Left ventricle myocardium superior (tissue), 1 donor: ENCODE data around the gene SPON1. TPM values are rescaled to one million over a fixed set of nuclear protein-coding genes. Genes with fewer than 3 reads are reported as not detected.
A peak's percentile ranks its signal among the peaks of the same experiment; 100 is the strongest.

Source experiments
- ATAC-seq: fragments of 200-7000 bp; cut with Tn5 transposase; one replicate; pipeline ENCODE4 v1.9.1; 2020; ENCODE audit warnings: mild to moderate bottlenecking, moderate library complexity
- DNase-seq: peaks from one replicate; pipeline ENCODE4 v3.0.0-alpha.2; 2020
- intact Hi-C: fragments of 100-400 bp; cut with micrococcal nuclease; formaldehyde crosslinking; loops from one replicate; pipeline ENCODE4 v1.11.0; 2022
- total RNA-seq: library from RNA; stranded (reverse); fragmentation: NEBNext Ultra II Directional; extraction: Animal tissue kit (Norgen Biotek cat#: 25700); gene quantifications from one replicate; pipeline ENCODE4 v1.2.1, GENCODE V29; 2021
- donor health status: DM: no; HTN: yes; CAD: no; lungs with severe emphysema.

SPON1 gene
- total RNA-seq, 1 donor from 2014 or later = 3.4 TPM

DNA sequence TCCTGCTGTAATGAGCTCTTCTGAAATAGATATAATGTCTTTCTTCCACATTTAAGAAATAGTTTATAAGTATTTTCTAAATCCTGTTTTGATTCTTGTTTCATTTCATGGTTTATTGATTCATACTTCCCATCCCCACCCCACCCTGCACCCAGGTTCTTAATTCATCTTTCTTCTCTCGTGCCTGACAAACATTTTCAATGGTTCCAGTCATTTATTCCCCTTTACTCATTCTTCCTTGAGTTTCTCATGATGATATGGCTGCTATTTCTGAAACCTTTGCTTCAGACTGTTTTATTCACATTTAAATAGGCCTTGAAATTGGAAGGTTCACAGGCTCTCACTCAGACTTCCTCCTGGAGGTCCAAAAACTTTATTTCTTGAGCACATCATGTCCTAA lies 142.9 kb downstream of the SPON1 start:
- intact Hi-C loops = no loop called here

DNA sequence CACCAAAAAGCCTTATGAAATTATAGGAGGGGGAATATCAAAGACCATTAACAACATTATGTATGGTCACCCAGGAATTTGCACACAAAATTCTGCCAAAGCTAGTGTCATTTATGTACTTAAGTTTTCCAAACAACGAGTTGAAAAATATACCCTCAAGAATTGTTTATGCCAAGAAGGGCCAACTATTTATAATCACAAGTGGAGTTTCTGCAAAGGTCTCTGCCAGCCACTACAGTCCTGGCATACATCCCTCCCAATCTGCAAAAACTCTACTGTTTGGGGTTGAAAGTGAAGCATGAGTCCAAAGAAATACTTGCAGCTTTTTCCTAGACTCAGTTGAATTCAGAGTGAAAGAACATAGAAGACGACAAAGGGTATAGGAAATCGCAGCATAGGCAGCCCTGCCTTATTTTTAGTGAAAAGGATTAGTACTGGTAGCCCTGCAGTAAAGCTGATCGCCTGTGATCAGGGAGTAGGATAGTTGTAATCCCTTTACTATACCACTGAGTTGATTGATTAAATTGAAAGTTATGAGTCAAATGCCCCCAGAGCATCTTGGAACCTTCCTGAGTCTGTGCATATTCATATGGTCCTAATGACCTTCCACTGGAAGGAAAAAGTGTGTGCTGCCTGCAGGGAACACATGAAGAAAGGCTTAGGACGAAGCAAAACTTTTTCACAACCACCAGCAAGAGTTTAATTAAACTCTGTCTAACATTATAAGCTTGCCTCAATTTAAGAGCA lies 144.0 kb downstream of the SPON1 start:
- DNase-seq = no peak
- ATAC-seq = no peak
- intact Hi-C loops = no loop called here

More for the DNA sequence above, 142.9 kb downstream of the SPON1 start:
- ATAC-seq (no peak), DNase-seq (no peak)

DNA sequence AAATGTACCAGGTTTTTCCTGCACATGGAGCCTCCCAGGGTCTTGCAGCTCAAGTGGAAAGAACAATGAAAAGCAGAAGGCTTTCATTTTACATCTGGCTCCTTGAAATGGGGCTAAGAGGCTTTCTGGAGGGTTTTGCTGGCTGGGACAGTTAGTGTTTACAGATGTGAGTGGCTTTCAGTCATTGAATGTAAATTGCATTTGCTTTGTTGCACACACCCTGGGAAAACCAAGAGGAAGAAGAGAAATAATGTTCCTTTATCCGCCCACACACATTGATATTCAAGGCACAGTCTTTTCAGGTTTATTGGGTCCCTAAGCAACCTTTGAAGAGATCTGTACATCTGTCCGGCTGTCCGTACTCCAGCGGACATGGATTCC lies 144.5 kb downstream of the SPON1 start:
- intact Hi-C loops = no loop called here
- no peak for DNase-seq
- no peak for ATAC-seq

DNA sequence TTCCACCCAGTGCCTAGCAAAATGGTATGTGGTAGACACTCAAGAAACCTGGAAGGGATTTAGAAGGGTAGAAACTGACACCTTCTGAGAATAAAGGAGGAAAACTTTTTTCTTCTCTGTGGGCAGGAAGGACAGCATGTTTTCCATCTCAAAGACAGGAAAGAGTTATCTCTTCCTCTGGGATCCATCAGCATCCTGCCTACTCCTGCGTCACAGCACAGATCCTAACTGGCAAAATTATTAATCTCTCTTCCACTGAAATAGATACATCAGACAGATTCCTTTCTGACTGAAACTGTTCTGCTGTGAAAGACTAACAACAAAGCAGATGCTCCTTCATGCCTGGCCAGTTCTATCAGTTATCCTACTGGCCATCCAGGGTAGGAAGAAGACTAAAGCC lies 147.2 kb downstream of the SPON1 start:
- DNase-seq (no peak), ATAC-seq (no peak)
- intact Hi-C loops = no loop called here

DNA sequence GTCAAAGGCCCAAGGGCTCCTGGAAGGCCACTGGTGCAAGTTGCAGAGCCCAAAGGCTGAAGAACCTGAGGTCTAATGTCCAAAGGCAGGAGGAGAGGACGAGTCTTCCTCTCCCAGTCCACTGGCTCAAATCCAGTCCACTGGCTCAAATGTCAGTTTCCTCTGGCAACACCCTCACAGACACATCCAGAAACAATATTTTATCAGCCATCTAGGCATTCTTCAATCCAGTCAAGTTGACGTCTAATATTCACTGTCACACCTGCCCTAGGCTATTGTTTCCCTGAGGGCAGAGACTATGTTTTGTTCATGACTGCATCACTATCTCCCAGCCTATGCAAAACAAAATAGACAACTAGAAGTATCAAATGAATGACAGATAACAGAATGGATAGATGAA lies 148.1 kb downstream of the SPON1 start:
- no peak for ATAC-seq
- intact Hi-C loops = no loop called here
- DNase-seq = no peak

DNA sequence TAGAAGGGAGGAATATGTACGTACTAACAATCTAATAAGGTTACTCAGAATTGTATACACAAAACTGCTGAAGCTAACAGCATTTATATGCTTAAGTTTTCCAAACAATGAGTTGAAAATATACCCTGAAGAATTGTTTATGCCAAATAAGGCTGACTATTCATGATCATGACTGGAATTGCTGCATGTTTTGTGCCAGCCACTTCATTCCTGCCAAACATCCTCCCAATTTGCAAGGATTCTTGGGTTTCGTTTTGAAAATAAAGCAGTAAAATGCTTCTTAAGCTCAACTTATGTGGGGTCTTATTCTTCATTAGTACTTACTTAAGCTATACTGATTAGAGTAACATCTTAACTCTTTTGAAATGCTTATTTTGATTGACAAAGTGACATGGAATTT lies 149.0 kb downstream of the SPON1 start:
- intact Hi-C loops = no loop called here

DNA sequence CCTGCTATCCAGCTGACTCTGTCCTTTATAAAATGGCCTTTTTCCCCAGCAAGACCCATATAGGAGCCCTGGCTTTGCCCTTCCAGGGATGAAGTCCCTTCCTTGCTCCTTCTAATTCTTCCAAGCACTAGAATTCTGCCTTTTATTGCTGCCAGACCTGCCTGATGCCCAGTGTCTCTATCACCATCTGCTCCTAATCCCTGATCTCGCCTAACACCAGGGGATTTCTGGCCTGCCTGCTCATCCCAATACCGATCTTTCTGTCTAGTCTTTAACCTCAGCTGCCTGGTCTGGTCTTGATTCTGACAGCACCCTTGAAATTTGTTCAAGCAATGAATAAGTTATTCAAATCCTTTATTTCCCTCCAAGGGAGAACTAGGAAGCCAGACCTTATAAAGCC lies 150.2 kb downstream of the SPON1 start:
- no peak for ATAC-seq
- no peak for DNase-seq
- intact Hi-C loops = no loop called here

More for the DNA sequence above, 149.0 kb downstream of the SPON1 start:
- no peak for ATAC-seq
- no peak for DNase-seq

DNA sequence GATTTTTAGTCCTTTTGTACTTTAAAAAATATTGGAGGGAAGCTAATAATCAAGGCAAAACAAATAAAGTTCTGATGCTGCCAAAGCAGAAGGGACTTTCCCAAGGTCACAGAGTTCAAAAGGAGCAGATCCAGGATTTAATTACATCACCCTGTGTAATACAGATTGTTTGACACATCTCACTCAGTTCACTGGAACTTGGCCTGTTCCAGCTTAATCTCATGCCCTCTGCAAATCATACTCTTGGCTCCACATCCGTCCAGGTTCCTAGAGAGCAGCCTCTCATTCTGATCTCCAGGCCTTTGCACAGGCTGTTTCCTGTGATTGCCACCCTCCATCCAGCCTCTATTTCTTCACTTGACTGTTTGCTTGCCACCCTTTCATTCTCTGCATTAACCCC lies 151.7 kb downstream of the SPON1 start:
- intact Hi-C loops = no loop called here
- peak; percentile 93 for ATAC-seq
- no peak for DNase-seq

DNA sequence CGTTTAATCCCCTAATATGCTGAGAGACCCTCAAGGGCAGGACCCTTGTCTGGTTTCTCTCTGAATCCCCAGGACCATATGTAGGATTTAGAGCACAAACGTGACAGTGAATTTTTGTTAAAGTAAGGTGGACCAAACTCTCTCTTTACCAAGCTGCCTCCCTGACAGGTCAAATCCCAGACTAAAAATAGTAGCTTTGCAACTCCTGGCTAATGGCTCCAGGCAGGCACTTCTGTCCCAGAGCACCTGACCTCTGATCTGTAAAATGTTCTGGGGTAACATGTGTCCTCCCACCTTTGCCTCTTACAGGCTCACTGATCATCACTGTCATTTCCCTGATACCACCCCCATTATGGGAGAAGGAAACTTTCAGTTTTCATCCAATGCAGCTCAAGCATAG lies 152.3 kb downstream of the SPON1 start:
- no peak for DNase-seq
- intact Hi-C loops = no loop called here
- peak; percentile 87 for ATAC-seq

DNA sequence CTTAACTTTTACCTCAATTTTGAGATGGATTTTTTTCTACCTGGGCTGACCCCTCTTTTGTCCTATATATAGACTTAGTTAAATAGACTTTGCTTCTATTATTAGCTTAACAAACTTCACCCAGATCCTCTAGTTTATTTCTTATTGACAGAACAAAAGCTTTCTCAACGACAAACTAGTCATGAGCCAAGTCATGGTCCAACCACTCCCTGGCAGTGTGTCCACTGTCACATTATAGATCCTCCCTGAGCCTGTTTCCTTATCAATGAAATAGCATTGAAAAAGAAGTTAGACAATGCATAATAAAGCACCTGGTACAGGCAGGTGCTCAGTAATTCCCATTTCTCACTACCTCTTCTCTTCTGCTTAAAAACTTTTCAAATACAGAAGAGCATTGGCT lies 155.1 kb downstream of the SPON1 start:
- DNase-seq (no peak), ATAC-seq (no peak)
- intact Hi-C loops = no loop called here

DNA sequence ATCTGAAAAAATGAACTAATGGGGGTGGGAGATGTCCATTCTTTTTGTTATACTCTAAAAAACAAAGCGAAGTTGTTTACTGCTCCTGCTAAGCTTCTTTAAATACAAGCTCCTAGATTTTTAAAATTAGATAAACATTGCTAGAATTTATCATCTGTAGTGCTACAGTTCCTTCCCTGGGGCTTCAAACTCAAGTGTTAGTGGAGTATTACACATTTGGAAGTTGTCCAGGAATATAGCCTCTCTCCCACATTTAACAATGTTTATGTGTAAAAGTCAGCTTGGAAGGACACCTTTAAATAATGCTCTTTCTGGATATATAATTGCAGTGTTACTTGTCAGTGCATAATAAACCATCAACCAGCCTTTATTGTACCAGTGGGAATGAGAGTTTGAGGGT lies 155.5 kb downstream of the SPON1 start:
- intact Hi-C loops = no loop called here
- ATAC-seq = no peak
- no peak for DNase-seq

DNA sequence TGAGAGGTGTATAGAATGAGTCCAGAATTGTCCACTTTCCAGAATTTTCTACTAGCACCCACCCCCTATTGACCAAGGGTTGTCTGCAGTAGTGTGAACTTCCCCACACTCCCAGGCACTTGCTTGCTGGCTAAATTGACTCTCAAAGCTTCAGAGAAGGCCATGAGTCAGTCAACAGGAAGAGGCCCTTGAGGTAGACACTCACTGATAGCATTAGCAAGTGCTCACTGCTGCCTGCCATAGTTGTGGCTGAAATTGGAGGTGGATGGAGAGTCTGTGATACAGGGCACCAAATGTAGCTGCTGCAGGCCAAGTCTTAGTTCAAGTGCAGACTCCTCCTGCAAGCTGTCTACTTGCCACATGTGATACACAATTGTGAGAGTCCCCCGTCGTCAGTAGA lies 156.8 kb downstream of the SPON1 start:
- intact Hi-C loops = no loop called here
- ATAC-seq (no peak), DNase-seq (no peak)

DNA sequence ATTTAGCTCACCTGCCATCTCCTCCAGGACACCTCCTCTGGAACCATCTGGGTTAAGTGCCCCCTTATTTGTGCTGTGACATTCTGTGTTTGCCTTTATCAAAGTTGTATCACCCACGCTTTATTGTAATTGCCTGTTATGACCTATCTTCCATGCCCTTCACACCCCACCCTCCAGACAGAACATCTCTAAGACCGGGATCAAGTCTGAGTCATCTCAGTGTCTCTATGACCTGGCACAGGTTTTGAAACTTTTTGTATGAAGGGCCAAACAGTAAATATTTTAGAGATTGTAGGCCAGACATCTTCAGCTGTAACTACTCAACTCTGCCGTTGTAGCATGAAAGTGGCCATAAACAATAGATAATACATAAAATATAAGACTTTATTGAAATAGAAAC lies 161.8 kb downstream of the SPON1 start:
- intact Hi-C loops = no loop called here
- ATAC-seq (no peak), DNase-seq (no peak)

DNA sequence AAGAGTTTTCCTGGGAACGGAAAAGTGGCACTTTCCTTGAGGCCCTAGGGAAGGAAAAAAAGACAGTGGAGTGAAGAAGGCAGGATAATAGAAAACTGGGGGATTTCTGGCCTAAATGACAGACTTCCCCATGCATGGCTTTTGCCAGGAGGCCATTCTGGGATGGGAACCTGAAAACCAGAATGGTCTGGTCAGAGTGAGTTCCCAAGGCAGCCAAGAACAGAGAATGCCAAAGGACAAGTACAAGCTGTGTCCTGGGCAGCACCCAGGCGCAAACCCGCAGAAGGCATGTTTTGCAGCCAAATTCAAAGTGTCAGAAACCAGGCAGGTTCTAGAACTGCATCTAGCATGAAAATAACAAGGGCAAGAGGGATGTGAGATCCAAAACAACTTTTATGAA lies 162.4 kb downstream of the SPON1 start:
- ATAC-seq (no peak), DNase-seq (no peak)
- intact Hi-C loops = no loop called here

DNA sequence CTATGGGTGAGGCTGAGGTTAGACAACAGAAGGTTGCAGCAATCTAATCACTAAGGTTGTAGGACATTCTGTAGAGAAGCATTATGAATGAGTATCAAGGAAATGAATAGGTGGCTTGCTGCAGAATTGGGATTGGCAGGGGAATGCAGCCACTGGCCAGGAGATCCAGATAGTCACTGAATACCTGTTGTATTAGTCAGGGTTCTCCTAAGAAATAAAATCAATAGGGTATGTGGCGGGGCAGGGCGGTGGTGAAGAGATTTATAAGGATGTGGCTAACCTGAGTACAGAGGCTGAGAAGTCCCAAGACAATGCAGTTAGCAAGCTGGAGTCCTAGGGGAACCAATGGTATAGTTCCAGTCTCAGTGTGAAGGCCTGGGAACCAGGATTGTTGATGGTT lies 163.0 kb downstream of the SPON1 start:
- intact Hi-C loops = no loop called here
- no peak for ATAC-seq
- no peak for DNase-seq

DNA sequence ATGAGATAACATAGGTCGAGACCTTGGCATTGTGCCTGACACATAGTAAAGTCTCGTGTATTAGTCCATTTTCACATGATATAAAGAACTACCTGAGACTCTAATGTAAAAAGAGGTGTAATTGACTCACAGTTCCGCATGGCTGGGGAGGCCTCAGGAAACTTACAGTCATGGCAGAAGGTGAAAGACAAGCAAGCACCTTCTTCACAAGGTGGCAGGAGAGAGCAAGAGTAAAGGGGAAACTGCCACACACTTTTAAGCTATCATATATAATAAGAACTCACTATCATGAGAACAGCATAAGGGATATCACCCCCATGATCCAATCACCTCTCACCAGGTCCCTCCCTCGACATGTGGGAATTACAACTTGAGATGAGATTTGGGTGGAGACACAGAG lies 165.2 kb downstream of the SPON1 start:
- no peak for DNase-seq
- ATAC-seq = no peak
- intact Hi-C loops = no loop called here

DNA sequence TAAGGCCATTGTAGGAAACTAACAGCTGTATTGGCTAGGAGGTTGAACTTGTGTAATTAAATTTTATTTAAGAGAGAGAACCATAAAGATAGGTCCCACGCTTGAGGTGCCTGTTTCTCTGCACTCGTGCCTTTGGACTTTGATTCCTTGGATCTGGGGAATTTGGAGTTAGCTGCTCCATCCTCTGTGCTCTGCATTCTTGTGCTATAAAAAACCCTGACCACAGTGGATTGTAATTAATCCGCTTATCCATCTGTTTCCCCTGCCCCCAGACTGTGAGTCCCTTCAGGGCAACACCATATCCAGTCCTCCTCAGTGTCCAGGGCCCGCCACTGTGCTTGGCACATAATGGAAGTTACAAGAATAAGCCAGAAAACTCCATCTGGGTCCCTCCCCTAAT lies 169.8 kb downstream of the SPON1 start:
- no peak for DNase-seq
- ATAC-seq = no peak
- intact Hi-C loops = no loop called here

DNA sequence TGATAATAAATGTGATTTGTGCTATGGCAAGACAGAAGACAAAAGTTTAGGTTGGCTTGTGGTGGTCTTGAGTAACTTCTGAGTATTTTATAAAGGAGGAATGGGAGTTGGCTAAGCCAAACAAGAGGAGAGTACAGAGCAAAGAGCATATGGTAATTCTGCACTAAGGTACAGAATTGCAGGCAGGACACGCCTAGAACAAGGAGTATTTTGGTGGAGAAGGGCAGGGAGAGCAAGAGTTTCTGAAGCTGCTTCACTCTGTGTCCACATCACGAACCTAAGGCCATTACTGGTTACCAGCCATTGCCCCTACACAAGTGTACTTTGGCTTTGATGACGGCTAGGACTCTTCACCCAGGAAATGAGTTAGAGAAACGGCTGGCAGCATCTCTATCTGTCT lies 170.9 kb downstream of the SPON1 start:
- no peak for DNase-seq
- no peak for ATAC-seq
- intact Hi-C loops = no loop called here

DNA sequence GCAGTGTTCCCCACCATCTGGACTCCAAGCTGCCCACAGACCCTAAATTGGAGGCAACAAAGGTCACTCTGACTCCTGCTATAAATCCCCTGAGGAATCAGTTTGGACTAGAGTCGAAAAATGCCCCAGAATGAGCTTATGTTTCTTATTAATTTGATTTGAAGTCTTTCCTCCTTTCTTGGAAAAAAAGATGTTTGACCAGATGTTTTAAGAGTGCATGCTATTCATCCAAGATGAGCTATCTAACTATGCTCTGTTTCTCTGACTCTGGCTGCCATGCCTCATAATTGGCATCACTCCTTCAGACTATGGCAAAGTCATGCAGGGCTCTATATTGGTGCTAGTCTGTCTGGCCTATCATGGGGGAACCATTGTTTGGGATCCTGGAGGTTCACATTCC lies 174.0 kb downstream of the SPON1 start:
- ATAC-seq = no peak
- intact Hi-C loops = no loop called here
- no peak for DNase-seq

DNA sequence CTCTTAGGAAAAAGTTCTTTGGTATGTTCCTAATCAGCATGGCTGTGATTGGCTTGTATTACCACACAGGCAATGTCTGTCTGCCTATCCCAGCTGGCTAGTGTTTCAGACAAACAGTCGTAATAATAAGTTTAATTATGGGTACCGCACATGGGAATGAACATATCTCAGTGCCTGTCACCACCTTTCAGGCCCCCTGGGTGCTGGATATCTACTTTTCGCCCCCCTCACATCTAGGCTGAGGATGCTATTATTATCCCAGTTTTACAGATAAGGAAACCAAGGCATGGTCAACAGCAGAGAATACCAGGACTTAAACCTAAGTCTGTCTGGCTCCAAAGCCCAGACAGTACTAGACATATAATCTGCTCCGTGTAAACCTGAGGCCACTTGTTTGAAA lies 174.8 kb downstream of the SPON1 start:
- ATAC-seq (peak; percentile 85), DNase-seq (no peak)
- intact Hi-C loops = no loop called here

DNA sequence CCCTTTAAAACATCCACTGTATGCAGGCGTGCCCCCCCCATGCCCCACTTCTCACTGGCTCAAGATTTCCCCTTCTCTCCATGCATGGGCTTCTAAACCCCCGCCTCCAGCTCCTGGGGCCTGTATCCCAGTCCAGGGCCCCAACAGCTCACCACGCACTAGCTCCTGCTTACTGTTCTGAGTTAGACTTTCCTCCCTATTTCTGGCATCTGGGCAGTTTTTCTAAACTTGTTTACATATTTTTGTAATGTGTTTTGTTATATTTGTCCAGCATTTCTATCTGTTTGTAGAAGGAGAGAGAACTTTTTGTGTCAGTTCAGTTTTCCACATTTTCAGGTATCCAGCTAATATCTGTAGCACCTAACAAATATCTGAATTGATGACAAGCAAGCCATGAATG lies 178.5 kb downstream of the SPON1 start:
- ATAC-seq = no peak
- intact Hi-C loops = no loop called here
- DNase-seq = no peak

DNA sequence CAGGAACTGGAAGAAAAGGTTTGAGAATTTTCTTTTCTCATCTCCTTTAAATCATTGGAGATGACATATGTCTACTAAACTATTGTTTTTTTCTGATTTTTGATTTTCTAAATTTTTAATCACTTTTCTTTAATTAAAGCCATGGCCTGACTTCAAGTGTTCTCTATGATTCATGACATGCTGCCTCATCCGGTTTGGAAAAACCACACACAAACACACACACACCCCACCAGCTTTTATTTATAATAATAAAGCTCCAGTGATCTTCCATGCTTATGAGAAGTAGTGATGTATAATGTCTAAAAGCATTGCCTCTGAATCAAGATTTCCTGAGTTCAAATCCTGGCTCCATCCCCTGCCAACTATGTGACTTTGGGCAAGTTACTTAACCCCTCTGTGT lies 179.2 kb downstream of the SPON1 start:
- intact Hi-C loops = no loop called here
- no peak for ATAC-seq
- DNase-seq = no peak
